Stimulated activated CD8-positive, alpha-beta memory T cell treated with anti-CD3 and anti-CD28 coated beads, Interleukin-7, amount 100 ng/mL, for 4 hours (primary cell): Measurements from ENCODE around the gene LRP2.

Source experiments
- DNase-seq, 2 donors: peaks; one replicate each; pipeline ENCODE4 v3.0.0-alpha.2; 2020; ENCODE audit warnings: low read depth in 2 of 2

The LRP2 gene

GRCh38 chr2:169119851-169120250 is 242.5 kb downstream of the LRP2 start:
- no peak for DNase-seq

GRCh38 chr2:169119123-169119760 is 243.1 kb downstream of the LRP2 start:
- DNase-seq: no peak

DNA sequence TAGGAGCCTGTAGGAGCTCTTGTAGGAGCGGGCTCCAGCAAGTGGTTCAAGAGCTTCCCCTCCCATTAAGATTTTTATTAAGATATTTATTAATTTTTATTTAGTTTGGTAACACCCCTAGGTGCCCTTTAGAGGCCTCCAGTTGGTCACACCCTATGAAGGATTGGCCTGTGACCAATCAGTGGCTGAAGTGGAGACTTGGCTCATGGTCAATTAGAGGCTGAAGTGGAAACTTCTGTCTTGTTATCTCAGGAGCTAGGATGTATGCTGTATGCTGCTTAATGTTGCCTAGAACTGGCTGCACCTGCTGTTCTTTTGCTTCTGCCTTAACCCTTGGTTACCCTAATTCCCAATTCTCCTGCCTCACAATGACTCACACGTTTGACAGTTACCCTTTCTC is 244.3 kb downstream of the LRP2 start:
- DNase-seq: no peak

DNA sequence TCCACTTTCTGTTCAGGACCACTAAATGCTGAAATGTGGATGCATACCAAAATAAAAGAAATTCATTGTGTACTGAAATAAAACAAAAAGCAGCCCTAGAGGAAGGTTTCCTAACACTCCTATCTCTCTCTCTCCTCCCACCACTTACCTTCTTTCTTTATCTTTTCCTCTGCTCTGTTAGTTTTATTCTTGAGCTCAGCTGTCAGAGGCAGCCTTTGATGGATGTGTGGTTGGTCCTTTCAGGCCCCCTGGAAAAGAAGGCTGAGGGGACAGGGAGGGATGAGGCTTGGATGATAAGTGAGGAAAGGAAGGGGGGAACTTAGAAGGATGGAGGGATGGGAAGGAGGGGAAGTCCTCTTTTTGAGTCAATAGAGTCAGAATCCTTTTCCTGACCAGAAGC is 245.3 kb downstream of the LRP2 start:
- no peak for DNase-seq

DNA sequence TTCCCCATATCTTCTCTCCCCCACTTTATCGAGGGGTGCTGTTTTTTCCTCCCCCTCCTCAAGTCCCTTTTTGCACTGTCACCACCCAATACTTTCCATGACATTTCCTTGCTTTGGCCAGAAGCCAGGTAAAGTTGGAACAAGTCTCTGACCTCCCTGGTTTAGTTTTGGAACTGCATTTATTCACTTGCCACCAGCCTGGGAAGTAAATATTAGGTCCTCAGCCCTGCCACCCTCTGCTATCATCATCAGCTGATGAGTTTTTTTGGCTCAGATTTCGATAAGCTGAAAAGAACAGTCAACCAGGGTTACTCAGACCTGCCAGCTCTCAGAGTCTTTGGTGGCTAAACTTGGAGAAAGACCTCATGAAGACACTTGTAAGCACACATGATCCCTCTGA is 246.0 kb downstream of the LRP2 start:
- DNase-seq: no peak

DNA sequence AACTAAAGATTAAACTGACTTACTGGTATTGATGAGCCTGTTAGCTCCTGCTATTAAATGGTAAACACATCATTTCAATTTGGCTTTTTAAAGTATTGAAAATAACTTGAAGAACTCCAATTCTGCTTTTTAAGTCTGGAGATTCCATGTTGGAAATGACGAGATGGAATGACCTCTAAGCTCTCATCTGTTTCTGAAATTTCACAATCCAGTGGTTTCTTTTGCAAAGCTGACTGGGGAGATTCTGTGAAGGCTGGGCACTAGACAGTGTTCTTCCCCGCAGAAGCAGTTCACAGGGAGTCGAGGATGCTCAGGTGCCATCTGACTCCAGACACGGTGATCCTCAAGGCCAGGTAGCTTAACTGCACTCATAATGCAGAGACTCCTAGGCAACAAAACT is 248.3 kb downstream of the LRP2 start:
- no peak for DNase-seq

DNA sequence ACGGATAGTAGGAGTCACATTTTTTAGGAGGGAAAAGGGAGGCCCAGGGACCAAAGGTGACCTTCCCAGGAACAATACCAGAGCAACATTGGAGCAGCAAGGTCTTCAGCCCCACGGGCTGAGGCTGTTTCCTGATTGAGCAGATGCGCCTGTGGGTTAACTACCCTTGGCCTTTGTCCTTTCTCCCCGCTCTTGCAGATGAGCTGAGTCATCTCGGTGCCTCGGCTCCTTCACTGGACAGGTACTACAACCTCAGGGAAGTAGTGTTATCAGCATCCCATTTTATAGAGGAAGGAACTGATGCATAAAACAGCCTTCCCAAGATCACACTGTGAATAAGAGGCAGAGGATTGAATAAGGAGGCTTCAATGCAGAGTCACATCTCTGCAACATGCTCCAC is 249.5 kb downstream of the LRP2 start:
- no peak for DNase-seq

GRCh38 chr2:169110916-169111315 is 251.4 kb downstream of the LRP2 start:
- DNase-seq: no peak

- no peak for DNase-seq
These were observed 251.9 kb downstream of the LRP2 start for GRCh38 chr2:169110419-169110818.

- peak; percentile 39 to 43 for DNase-seq
These were observed 252.6 kb downstream of the LRP2 start for GRCh38 chr2:169109502-169110409.

DNA sequence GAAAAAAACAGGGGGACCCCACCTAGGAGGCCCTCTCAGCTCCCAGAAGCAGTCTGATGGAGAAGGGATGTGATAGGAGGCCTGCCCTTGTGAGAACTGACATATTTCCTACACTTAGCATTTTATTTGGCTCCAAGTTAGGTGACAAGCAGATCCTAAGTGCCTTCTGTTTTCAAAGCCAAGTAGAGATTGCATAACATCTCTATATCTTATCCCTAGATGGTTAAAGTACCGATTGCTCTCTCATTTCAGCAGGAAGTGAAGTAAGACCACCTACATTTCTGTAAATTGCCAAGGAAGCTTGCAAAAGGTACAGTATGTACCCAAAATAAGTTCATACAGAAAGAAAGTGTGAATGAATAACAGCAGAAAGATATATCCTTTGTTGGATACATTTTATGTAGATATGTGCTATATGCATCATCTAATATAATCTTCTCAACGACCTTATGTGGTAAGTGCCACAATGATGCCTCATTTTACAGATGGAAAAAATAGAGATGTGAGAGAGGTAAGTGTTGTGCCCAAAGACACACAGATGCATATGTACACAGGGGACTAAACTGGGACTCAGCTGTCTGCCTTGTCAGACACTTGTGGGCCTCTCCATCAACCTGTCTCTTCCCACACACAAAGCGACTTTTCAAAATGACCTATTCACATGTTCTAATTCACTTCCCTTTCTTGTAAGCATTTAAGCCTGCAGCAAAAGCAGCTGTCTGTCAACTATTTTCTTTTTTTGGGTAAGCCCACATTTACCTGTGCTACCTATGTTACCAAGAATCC is 254.0 kb downstream of the LRP2 start:
- no peak for DNase-seq

GRCh38 chr2:169107645-169108044 is 254.7 kb downstream of the LRP2 start:
- DNase-seq: no peak

- no peak for DNase-seq
These were observed 255.5 kb downstream of the LRP2 start for GRCh38 chr2:169106563-169107545.

GRCh38 chr2:169106134-169106533 is 256.2 kb downstream of the LRP2 start:
- no peak for DNase-seq

GRCh38 chr2:169105476-169105875 is 256.9 kb downstream of the LRP2 start:
- DNase-seq: no peak

DNA sequence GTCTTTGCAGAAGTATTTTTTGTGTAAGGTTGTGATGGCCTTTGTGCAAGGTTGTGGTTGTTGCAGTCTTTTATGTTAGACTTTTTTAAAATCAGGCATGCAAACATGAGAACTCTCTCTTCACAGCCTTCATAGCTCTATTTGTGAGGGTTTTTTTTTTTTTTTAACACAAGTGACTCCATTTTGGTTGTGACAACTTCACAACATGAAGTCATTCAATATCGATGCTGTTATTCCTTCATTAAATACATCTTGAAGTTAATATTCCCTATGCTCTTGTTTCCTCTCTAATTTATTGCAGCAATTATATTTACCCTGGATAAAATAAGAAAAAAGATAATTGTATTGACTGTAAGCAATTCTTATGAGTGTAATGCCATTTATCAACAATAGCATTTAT is 257.5 kb downstream of the LRP2 start:
- DNase-seq: no peak

- no peak for DNase-seq
These were observed 266.7 kb downstream of the LRP2 start for GRCh38 chr2:169095621-169096105.

GRCh38 chr2:169094676-169095075 is 267.7 kb downstream of the LRP2 start:
- DNase-seq: no peak

- DNase-seq: no peak
These were observed 268.8 kb downstream of the LRP2 start for GRCh38 chr2:169093535-169093934.

GRCh38 chr2:169091761-169092519 is 270.4 kb downstream of the LRP2 start:
- DNase-seq: no peak
